HCT116 (cell line): ENCODE data around the gene TNFSF10.

Source experiments
- ZNF274 ChIP-seq: fragments of 200-500 bp; sonication (Bioruptor generic); IDR thresholded peaks from 2 replicates; pipeline ENCODE4 v1.6.1; 2014; ENCODE audit warnings: mild to moderate bottlenecking, low read depth, low read length, inconsistent platforms
- TF ChIP-seq, protein P1 (sequence below), 3 experiments: fragments of 200-600 bp in 1 of 3; sonication (generic) in 1 of 3; IDR thresholded peaks in 2 of 3; conservative IDR thresholded peaks in 1 of 3; 2 replicates each; pipeline ENCODE4 v1.5.1; 2012 to 2017; ENCODE audit warnings: low read depth in 2 of 3, low read length in 2 of 3, antibody characterized with exemption in 1 of 3, borderline replicate concordance in 1 of 3, control low read depth in 1 of 3, mild to moderate bottlenecking in 1 of 3, mixed read lengths in 1 of 3, mixed run types in 1 of 3, moderate library complexity in 1 of 3; ENCODE audit not compliant: insufficient read depth in 1 of 3

DNA sequence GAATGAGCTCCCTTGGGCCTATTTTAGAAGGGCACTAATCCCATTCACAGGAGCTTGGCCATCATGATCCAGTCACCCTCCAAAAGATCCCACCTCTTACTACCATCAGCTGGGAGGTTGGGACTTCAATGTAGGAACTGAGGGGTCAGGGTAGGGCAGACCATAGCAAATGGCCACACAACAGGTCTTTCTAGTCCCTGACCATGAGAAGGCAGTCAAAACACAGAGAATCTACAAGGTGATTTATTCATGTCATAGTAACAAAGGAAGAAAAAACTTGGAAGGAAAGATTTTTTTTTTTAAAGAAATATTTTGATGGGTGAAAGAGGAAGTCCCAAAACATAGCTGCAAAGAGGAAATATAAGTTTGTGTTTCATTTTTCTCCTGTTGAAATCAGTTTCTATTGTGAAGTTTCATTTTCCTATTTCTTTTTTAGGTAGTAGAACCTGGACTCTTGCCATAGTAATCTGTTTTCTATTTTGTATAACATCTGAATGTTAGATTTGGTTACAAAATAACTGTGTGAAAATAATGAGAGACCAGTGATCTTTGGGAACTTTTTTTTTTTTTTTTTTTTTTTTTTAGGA is 23.5 kb upstream of the TNFSF10 start:
- TF ChIP-seq ZNF274 = no peak
- TF ChIP-seq, protein P1, sequence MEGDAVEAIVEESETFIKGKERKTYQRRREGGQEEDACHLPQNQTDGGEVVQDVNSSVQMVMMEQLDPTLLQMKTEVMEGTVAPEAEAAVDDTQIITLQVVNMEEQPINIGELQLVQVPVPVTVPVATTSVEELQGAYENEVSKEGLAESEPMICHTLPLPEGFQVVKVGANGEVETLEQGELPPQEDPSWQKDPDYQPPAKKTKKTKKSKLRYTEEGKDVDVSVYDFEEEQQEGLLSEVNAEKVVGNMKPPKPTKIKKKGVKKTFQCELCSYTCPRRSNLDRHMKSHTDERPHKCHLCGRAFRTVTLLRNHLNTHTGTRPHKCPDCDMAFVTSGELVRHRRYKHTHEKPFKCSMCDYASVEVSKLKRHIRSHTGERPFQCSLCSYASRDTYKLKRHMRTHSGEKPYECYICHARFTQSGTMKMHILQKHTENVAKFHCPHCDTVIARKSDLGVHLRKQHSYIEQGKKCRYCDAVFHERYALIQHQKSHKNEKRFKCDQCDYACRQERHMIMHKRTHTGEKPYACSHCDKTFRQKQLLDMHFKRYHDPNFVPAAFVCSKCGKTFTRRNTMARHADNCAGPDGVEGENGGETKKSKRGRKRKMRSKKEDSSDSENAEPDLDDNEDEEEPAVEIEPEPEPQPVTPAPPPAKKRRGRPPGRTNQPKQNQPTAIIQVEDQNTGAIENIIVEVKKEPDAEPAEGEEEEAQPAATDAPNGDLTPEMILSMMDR (IDR thresholded peaks at IDR 0.05 in 2 of 3, conservative IDR thresholded peaks at IDR 0.05 in 1 of 3; ENCODE audit: borderline replicate concordance in 1 of 3, insufficient read depth in 1 of 3, low read depth in 2 of 3, low read length in 2 of 3) = no peak
